Lower leg skin (tissue), 3 donors: ENCODE data around the gene ATG101.

Source experiments
- CTCF ChIP-seq, 3 donors: fragments of 450-650 bp; IDR thresholded peaks; one replicate each; pipeline ENCODE4 v1.5.1; 2016; ENCODE audit warnings: antibody characterized with exemption in 3 of 3, mild to moderate bottlenecking in 3 of 3, moderate library complexity in 2 of 3
- POLR2A ChIP-seq, 2 donors: fragments of 450-650 bp; IDR thresholded peaks; one replicate each; pipeline ENCODE4 v1.6.1; 2016 to 2017; ENCODE audit warnings: antibody characterized with exemption in 2 of 2, mild to moderate bottlenecking in 1 of 2, moderate library complexity in 1 of 2

DNA sequence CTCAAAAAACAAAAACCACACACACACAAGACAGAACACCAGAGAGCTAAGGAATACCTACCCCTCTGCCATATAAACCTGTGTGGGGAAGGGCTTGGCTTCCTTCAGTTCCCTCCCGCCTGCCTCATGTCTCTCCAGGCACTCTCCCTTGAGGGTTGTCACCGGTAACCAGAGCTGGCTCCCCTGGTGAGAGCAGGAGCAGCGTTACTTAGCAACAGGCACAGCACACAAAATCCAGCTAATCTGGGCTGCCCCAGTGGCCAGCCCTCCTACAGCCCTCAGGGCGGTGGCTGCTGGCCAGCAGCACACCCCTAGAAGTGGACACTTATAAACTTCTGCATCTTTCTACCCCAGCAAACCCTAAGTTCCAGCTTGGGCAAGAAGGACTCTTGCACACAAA, 40.1 kb upstream of the ATG101 start:
- TF ChIP-seq POLR2A (IDR thresholded peaks at IDR 0.05) (no peak), CTCF (IDR thresholded peaks at IDR 0.05) (no peak)
